HepG2 (cell line): ENCODE data around the gene HOXA6. TPM values are rescaled to one million over a fixed set of nuclear protein-coding genes. Genes with fewer than 3 reads are reported as not detected.

Source experiments
- ATAC-seq: fragments of 200-7000 bp; cut with Tn5 transposase; 3 replicates; pipeline ENCODE4 v1.9.1; 2020; ENCODE audit warnings: mild to moderate bottlenecking, moderate library complexity
- BruUV-seq: library from RNA; stranded (reverse); fragments of 400-500 nt; replicated peaks from 2 replicates; lab custom pipeline; 2021; lab: Mats Ljungman, UMichigan
- CTCF ChIA-PET: fragments of 300-600 bp; formaldehyde crosslinking; extraction: SDS; loops from one replicate; lab custom pipeline; 2021; ENCODE audit warnings: low total read pairs, inconsistent platforms, low intra/inter-chr PET ratio; lab: Yijun Ruan, JAX
- POLR2A ChIA-PET: fragments of 350-600 bp; sonication (Branson Sonifier 250); formaldehyde crosslinking; loops from one replicate; lab custom pipeline; 2020; ENCODE audit warnings: antibody characterized with exemption, inconsistent platforms; lab: Yijun Ruan, JAX
- DNase-seq: peaks from one replicate; pipeline ENCODE4 v3.0.0-alpha.2; 2015; ENCODE audit warnings: low spot score
- FAIRE-seq: peaks from 3 replicates; lab custom pipeline; 2011; peaks lifted over from hg19 to GRCh38; lab: Jason Lieb, UNC
- H2AFZ ChIP-seq: one replicate; pipeline ENCODE4 v1.6.1; 2011; ENCODE audit warnings: low read length, inconsistent platforms
- H3K27ac ChIP-seq: fragments of 300-600 bp; 3 replicates; pipeline ENCODE4 v1.8.0; 2011; ENCODE audit warnings: mixed run types, mild to moderate bottlenecking, mixed read lengths, low read length, inconsistent platforms; ENCODE audit not compliant: insufficient read depth; ENCODE audit errors: extremely low read length
- H3K27me3 ChIP-seq, 2 experiments: fragments of 200-600 bp in 1 of 2; 2 replicates in 1 of 2; 3 replicates in 1 of 2; pipeline versions ENCODE4 v1.6.0 to v1.8.0; 2011; ENCODE audit warnings: low read length in 2 of 2, mild to moderate bottlenecking in 2 of 2, moderate library complexity in 2 of 2, inconsistent platforms in 1 of 2; ENCODE audit not compliant: insufficient read depth in 2 of 2, control insufficient read depth in 1 of 2
- H3K36me3 ChIP-seq, 2 experiments: fragments of 200-600 bp in 1 of 2; replicated peaks in 1 of 2; 2 replicates in 1 of 2; 3 replicates in 1 of 2; pipeline versions ENCODE4 v1.5.1 to v1.8.0; 2011; ENCODE audit warnings: low read length in 2 of 2, inconsistent platforms in 1 of 2; ENCODE audit not compliant: insufficient read depth in 2 of 2, control insufficient read depth in 1 of 2
- H3K4me1 ChIP-seq: 2 replicates; pipeline ENCODE4 v1.5.1; 2012; ENCODE audit warnings: low read length, inconsistent platforms; ENCODE audit not compliant: insufficient read depth
- H3K4me2 ChIP-seq: 2 replicates; pipeline ENCODE4 v1.6.0; 2011; ENCODE audit warnings: low read depth, low read length, inconsistent platforms
- H3K4me3 ChIP-seq, 3 experiments: fragments of 200-600 bp in 1 of 3; sonication (generic), shearing (Covaris generic) in 1 of 3; replicated peaks in 1 of 3; 2 replicates each; pipeline ENCODE4 v1.5.1; 2011 to 2016; ENCODE audit warnings: low read length in 3 of 3, inconsistent platforms in 2 of 3, low read depth in 2 of 3, mild to moderate bottlenecking in 2 of 3, control low read depth in 1 of 3, mixed read lengths in 1 of 3; ENCODE audit not compliant: insufficient read depth in 1 of 3
- H3K79me2 ChIP-seq: one replicate; pipeline ENCODE4 v1.6.1; 2011; ENCODE audit warnings: low read length, inconsistent platforms; ENCODE audit not compliant: insufficient read depth
- H3K9ac ChIP-seq: 2 replicates; pipeline ENCODE4 v1.6.0; 2011; ENCODE audit warnings: mild to moderate bottlenecking, low read depth, low read length, inconsistent platforms; ENCODE audit not compliant: insufficient read depth
- H3K9me3 ChIP-seq: 2 replicates; pipeline ENCODE4 v1.5.1; 2012; ENCODE audit warnings: mild to moderate bottlenecking, low read length
- H4K20me1 ChIP-seq: 2 replicates; pipeline ENCODE4 v1.6.0; 2011; ENCODE audit warnings: inconsistent platforms, mild to moderate bottlenecking, low read length, moderate library complexity; ENCODE audit not compliant: insufficient read depth
- ASH2L ChIP-seq: fragments of 300-600, 200-600 bp; sonication (generic); IDR thresholded peaks from 2 replicates; pipeline ENCODE4 v1.7.0; 2017; ENCODE audit warnings: low read depth, mild to moderate bottlenecking, moderate library complexity, mixed read lengths, low read length; ENCODE audit not compliant: insufficient read length
- CBX1 ChIP-seq: IDR thresholded peaks from one replicate; pipeline ENCODE4 v1.6.1; 2016; ENCODE audit warnings: antibody characterized with exemption, low read depth
- CBX5 ChIP-seq: sonication (generic); formaldehyde crosslinking; IDR thresholded peaks from 2 replicates; pipeline ENCODE4 v1.4.0; 2020; ENCODE audit warnings: missing genetic modification reagents, borderline replicate concordance
- HNRNPLL ChIP-seq: fragments of 200-400 bp; formaldehyde crosslinking; IDR thresholded peaks from 2 replicates; pipeline ENCODE4 v1.6.1; 2017; ENCODE audit warnings: mild to moderate bottlenecking, low read depth, low read length; ENCODE audit not compliant: poor library complexity, severe bottlenecking
- LCORL ChIP-seq, 2 experiments: fragments of 450-650 bp in 1 of 2; sonication (generic) in 1 of 2; formaldehyde crosslinking in 1 of 2; IDR thresholded peaks; 2 replicates each; pipeline versions ENCODE4 v1.5.0 to v1.6.1; 2017 to 2020; ENCODE audit warnings: antibody characterized with exemption in 1 of 2, missing genetic modification reagents in 1 of 2
- PHF21A ChIP-seq: sonication (generic); formaldehyde crosslinking; IDR thresholded peaks from 2 replicates; pipeline ENCODE4 v1.5.0; 2020; ENCODE audit warnings: mild to moderate bottlenecking, missing genetic modification reagents
- PITX1 ChIP-seq: sonication (generic); formaldehyde crosslinking; IDR thresholded peaks from 2 replicates; pipeline ENCODE4 v1.5.1; 2020; ENCODE audit warnings: mild to moderate bottlenecking, missing genetic modification reagents
- PLRG1 ChIP-seq: fragments of 450-650 bp; conservative IDR thresholded peaks from 2 replicates; pipeline ENCODE4 v1.6.1; 2016
- RAD21 ChIP-seq: fragments of 450-650 bp; formaldehyde crosslinking; IDR thresholded peaks from 2 replicates; pipeline ENCODE4 v1.5.0; 2020; ENCODE audit warnings: mild to moderate bottlenecking
- SP1 ChIP-seq, 2 experiments: fragments of 450-650 bp in 1 of 2; sonication (generic) in 1 of 2; formaldehyde crosslinking in 1 of 2; IDR thresholded peaks; 2 replicates each; pipeline versions ENCODE4 v1.4.0 to v1.6.1; 2016 to 2020; ENCODE audit warnings: missing genetic modification reagents in 1 of 2
- ZBTB7B ChIP-seq: sonication (generic); formaldehyde crosslinking; IDR thresholded peaks from 2 replicates; pipeline ENCODE4 v1.4.0; 2020; ENCODE audit warnings: missing genetic modification reagents
- ZFP82 ChIP-seq: sonication (generic); formaldehyde crosslinking; IDR thresholded peaks from 2 replicates; pipeline ENCODE4 v1.5.1; 2020; ENCODE audit warnings: mild to moderate bottlenecking, missing genetic modification reagents, borderline replicate concordance
- ZNF256 ChIP-seq: sonication (generic); formaldehyde crosslinking; conservative IDR thresholded peaks from 2 replicates; pipeline ENCODE4 v1.4.0; 2020; ENCODE audit warnings: missing genetic modification reagents
- ZNF605 ChIP-seq: sonication (generic); formaldehyde crosslinking; IDR thresholded peaks from 2 replicates; pipeline ENCODE4 v1.8.0; 2022; ENCODE audit warnings: mild to moderate bottlenecking, missing genetic modification reagents
- WGBS: methylation state at CpG from one replicate; pipeline ENCODE4 v1.1.6; 2017; ENCODE audit warnings: low lambda C conversion rate; 5-methylcytosine and 5-hydroxymethylcytosine counted together
- in situ Hi-C: cut with HindIII; loops from 2 replicates; pipeline ENCODE4 v1.10.0; 2017; ENCODE audit warnings: low pct_unique_long_range_greater_than_20kb; ENCODE audit not compliant: extremely low pct_ligation_motif_present
- intact Hi-C: fragments of 100-400 bp; cut with micrococcal nuclease; formaldehyde crosslinking; loops from one replicate; pipeline ENCODE4 v1.10.0; 2022; ENCODE audit not compliant: unreplicated experiment
- polyA plus RNA-seq, 8 experiments: library from polyadenylated mRNA; depleted of rRNA in 3 of 8; stranded (reverse) in 7 of 8; unstranded in 1 of 8; fragments of >200 nt; fragmentation: Illumina TruSeq in 4 of 8; extraction: Trizol in 4 of 8; gene quantifications; 2 replicates each; pipeline versions ENCODE4 v1.2.1 to v1.2.3, GENCODE V29; 2011 to 2016; ENCODE audit warnings: low read depth in 4 of 8, missing spikeins in 1 of 8, mixed read lengths in 1 of 8; ENCODE audit not compliant: insufficient read depth in 1 of 8
- total RNA-seq, 5 experiments: library from RNA; depleted of rRNA; stranded (reverse); fragments of >200 nt; fragmentation: Illumina TruSeq; extraction: Trizol; gene quantifications; 2 replicates each; pipeline ENCODE4 v1.2.3, GENCODE V29; 2016; ENCODE audit warnings: low read depth in 1 of 5
- TF ChIP-seq, protein P1 (sequence below): sonication (generic); formaldehyde crosslinking; IDR thresholded peaks from 2 replicates; pipeline ENCODE4 v1.5.1; 2020; ENCODE audit warnings: mild to moderate bottlenecking, missing genetic modification reagents, borderline replicate concordance
- TF ChIP-seq, protein P2 (sequence below): sonication (generic); formaldehyde crosslinking; IDR thresholded peaks from 2 replicates; pipeline ENCODE4 v1.4.0; 2020; ENCODE audit warnings: missing genetic modification reagents, mild to moderate bottlenecking, borderline replicate concordance
- TF ChIP-seq, protein P3 (sequence below): sonication (generic); formaldehyde crosslinking; IDR thresholded peaks from 2 replicates; pipeline ENCODE4 v1.4.0; 2020; ENCODE audit warnings: mild to moderate bottlenecking, missing genetic modification reagents

The HOXA6 gene
- total and polyA plus RNA-seq, 2 of the 13 experiments (the other 11 are each of a cell fraction or from before 2014, with no cell fraction given): 1.3 to 1.5 TPM

DNA sequence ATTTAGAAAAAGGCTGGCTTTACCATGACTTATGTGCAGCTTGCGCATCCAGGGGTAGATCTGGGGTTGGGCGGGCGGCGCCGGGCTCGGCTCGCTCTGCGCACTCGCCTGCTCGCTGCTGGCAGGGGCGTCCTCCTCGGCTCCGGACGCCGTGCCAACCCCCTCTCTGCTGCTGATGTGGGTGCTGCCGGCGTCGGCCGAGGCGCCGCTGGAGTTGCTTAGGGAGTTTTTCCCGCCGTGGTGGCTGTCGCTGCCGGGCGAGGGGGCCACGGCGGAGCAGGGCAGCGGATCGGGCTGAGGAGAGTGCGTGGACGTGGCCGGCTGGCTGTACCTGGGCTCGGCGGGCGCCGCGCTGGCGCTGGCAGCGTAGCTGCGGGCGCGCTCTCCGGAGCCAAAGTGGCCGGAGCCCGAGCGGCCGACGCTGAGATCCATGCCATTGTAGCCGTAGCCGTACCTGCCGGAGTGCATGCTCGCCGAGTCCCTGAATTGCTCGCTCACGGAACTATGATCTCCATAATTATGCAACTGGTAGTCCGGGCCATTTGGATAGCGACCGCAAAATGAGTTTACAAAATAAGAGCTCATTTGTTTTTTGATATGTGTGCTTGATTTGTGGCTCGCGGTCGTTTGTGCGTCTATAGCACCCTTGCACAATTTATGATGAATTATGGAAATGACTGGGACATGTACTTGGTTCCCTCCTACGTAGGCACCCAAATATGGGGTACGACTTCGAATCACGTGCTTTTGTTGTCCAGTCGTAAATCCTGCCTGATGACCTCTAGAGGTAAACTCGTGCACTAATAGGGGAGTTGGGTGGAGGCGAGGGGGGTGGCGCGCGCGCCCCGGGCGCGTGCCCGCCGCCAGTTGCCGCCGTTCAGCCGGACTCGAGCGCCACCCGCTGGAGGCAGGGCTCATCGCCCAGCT is 4.3 kb downstream of the HOXA6 start, which contains the start of gene HOXA5 (continued):
- no peak for TF ChIP-seq PLRG1
- TF ChIP-seq RAD21 (CRISPR knock-in tag): peak; percentile 88
- TF ChIP-seq, protein P1, sequence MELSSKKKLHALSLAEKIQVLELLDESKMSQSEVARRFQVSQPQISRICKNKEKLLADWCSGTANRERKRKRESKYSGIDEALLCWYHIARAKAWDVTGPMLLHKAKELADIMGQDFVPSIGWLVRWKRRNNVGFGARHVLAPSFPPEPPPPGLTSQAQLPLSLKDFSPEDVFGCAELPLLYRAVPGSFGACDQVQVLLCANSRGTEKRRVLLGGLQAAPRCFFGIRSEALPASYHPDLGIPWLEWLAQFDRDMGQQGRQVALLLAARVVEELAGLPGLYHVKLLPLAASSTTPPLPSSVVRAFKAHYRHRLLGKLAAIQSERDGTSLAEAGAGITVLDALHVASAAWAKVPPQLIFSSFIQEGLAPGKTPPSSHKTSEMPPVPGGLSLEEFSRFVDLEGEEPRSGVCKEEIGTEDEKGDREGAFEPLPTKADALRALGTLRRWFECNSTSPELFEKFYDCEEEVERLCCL (CRISPR knock-in tag): no peak
- TF ChIP-seq HNRNPLL: peak; percentile 98
- TF ChIP-seq, protein P2, sequence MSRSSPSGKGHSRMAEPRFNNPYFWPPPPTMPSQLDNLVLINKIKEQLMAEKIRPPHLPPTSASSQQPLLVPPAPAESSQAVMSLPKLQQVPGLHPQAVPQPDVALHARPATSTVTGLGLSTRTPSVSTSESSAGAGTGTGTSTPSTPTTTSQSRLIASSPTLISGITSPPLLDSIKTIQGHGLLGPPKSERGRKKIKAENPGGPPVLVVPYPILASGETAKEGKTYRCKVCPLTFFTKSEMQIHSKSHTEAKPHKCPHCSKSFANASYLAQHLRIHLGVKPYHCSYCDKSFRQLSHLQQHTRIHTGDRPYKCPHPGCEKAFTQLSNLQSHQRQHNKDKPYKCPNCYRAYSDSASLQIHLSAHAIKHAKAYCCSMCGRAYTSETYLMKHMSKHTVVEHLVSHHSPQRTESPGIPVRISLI (CRISPR knock-in tag): no peak
- peak; percentile 46; the same call in 1 of the 2 replicates for TF ChIP-seq PHF21A (CRISPR knock-in tag)
- no peak for TF ChIP-seq CBX1
- no peak for TF ChIP-seq ZNF256 (CRISPR knock-in tag)
- TF ChIP-seq PITX1 (CRISPR knock-in tag): no peak

DNA sequence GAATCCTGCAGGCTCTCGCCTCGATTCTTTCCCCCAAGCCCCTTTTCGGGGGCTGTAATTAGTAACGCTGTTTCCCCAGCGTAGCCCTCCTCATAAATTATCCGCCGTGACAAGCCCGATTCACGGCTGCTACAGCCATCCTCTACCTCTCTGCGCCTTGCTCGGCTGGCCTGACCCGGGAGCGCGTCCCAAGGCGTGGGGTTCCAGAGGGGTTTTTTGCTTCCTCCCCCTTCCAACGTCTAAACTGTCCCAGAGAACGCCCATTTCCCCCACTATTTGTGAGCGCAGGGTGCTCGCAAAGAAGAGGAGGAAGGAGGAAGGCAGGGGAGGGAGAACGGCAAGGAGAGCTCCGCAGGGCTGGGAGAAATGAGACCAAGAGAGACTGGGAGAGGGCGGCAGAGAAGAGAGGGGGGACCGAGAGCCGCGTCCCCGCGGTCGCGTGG is 5.0 kb downstream of the HOXA6 start:
- DNase-seq (no peak), FAIRE-seq (no peak), ATAC-seq (peak; percentile 63)
- TF ChIP-seq CBX5 (no peak), ZFP82 (CRISPR knock-in tag) (no peak), LCORL (IDR thresholded peaks at IDR 0.05) (no peak), LCORL (CRISPR knock-in tag; IDR thresholded peaks at IDR 0.05) (peak; percentile 57; the same call in 1 of the 2 replicates), SP1 (IDR thresholded peaks at IDR 0.05) (no peak), SP1 (CRISPR knock-in tag; IDR thresholded peaks at IDR 0.05) (no peak), ZNF605 (CRISPR knock-in tag) (peak; percentile 23; the same call in 1 of the 2 replicates), ZBTB7B (CRISPR knock-in tag) (0 out of 2 replicates have a peak, but pooled peaks have one; percentile 4), ASH2L (peak; percentile 4)
- TF ChIP-seq, protein P3, sequence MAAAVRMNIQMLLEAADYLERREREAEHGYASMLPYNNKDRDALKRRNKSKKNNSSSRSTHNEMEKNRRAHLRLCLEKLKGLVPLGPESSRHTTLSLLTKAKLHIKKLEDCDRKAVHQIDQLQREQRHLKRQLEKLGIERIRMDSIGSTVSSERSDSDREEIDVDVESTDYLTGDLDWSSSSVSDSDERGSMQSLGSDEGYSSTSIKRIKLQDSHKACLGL: 0 out of 2 replicates have a peak, but pooled peaks have one; percentile 13
- Histone ChIP-seq H4K20me1 (no peaks in the 10 kb centered on the region), H3K27me3 (no peaks in the 10 kb centered on the region), H3K9me3 (no peaks in the 10 kb centered on the region), H3K79me2 (no peaks in the 10 kb centered on the region), H3K4me2 (peak overlapping the region; percentile 70), H2AFZ (no peak overlapping the region), H3K9ac (peak overlapping the region; percentile 67), H3K4me3 (peak overlapping the region; percentile 70 to 79 (median 76)), H3K27ac (peak overlapping the region; percentile 60), H3K4me1 (peaks cover 9% of the 10 kb centered on the region), H3K36me3 (no peaks in the 10 kb centered on the region; a peak in 2 of 5 replicates)
- intact Hi-C loops: loop anchor here (5.0 kb wide), 1 partner anchor 765 kb away; no protein-coding TSS in a partner anchor
- in situ Hi-C loops: no loop called here
- POLR2A ChIA-PET: interaction anchor here (1.5 to 2.7 kb wide), 6 partner anchors 8 to 455 kb away, joined by 3 to 13 read pairs (median 10); partner anchors contain the start of genes HOXA4 and SKAP2
- no TSS peak for BruUV-seq
- CTCF ChIA-PET: no interaction called here
- 54% methylated on average over 29 of the region's 29 CpGs for WGBS
